ENCODE results near the gene GNG5.

GRCh38 chr1:84538599-84538998 is 32.2 kb upstream of the GNG5 start:
- TF ChIP-seq CTCF (IDR thresholded peaks at IDR 0.05) (no peak), POLR2A (IDR thresholded peaks at IDR 0.05) (no peak)
